Activated CD4-positive, alpha-beta T cell treated with anti-CD3 and anti-CD28 coated beads, Interleukin-2, amount 10 ng/mL, durations not matched to agents 24 days and 14 days (primary cell): Measurements from ENCODE around the gene ZNF610. TPM values are rescaled to one million over a fixed set of nuclear protein-coding genes. Genes with fewer than 3 reads are reported as not detected.
A peak's percentile ranks its signal among the peaks of the same experiment; 100 is the strongest.

ENCODE experiments used
- DNase-seq: peaks from one replicate; pipeline ENCODE4 v3.0.0; 2022
- H3K27ac Mint-ChIP-seq: one replicate; pipeline ENCODE4 v1.8.0; 2022; ENCODE audit warnings: mild to moderate bottlenecking, mixed read lengths
- H3K27me3 Mint-ChIP-seq: one replicate; pipeline ENCODE4 v1.8.0; 2022; ENCODE audit warnings: mixed read lengths
- H3K36me3 Mint-ChIP-seq: one replicate; pipeline ENCODE4 v1.8.0; 2022; ENCODE audit warnings: low read depth, mild to moderate bottlenecking, mixed read lengths
- H3K4me1 Mint-ChIP-seq: one replicate; pipeline ENCODE4 v1.8.0; 2021; ENCODE audit warnings: mixed read lengths
- H3K4me3 Mint-ChIP-seq: one replicate; pipeline ENCODE4 v1.8.0; 2022; ENCODE audit warnings: mild to moderate bottlenecking, moderate library complexity, mixed read lengths
- H3K9me3 Mint-ChIP-seq: one replicate; pipeline ENCODE4 v1.8.0; 2021; ENCODE audit warnings: mixed read lengths
- intact Hi-C: fragments of 100-400 bp; cut with micrococcal nuclease; formaldehyde crosslinking; loops from one replicate; pipeline ENCODE4 v1.15.1; 2023
- total RNA-seq: library from RNA; stranded (reverse); gene quantifications from 2 replicates; pipeline ENCODE4 v1.2.3, GENCODE V29; 2022

The ZNF610 gene
- total RNA-seq, 1 donor from 2014 or later = 0.12 TPM

GRCh38 chr19:52343548-52343947, 7.5 kb downstream of the ZNF610 start:
- H3K27ac Mint-ChIP-seq = no peak overlapping the region
- intact Hi-C loops = no loop called here
- peak; percentile 78 for DNase-seq
- no peaks in the 10 kb centered on the region for H3K4me1 Mint-ChIP-seq
- H3K27me3 Mint-ChIP-seq = no peaks in the 10 kb centered on the region
- peaks cover 3% of the 10 kb centered on the region for H3K36me3 Mint-ChIP-seq
- H3K9me3 Mint-ChIP-seq = peaks cover 7% of the 10 kb centered on the region
- H3K4me3 Mint-ChIP-seq = no peak overlapping the region

GRCh38 chr19:52345162-52345561, 9.1 kb downstream of the ZNF610 start:
- H3K36me3 Mint-ChIP-seq = peaks cover 6% of the 10 kb centered on the region
- H3K27me3 Mint-ChIP-seq = no peaks in the 10 kb centered on the region
- intact Hi-C loops = no loop called here
- no peak overlapping the region for H3K27ac Mint-ChIP-seq
- no peak overlapping the region for H3K4me3 Mint-ChIP-seq
- peaks cover 14% of the 10 kb centered on the region for H3K9me3 Mint-ChIP-seq
- DNase-seq = no peak
- no peaks in the 10 kb centered on the region for H3K4me1 Mint-ChIP-seq

DNA sequence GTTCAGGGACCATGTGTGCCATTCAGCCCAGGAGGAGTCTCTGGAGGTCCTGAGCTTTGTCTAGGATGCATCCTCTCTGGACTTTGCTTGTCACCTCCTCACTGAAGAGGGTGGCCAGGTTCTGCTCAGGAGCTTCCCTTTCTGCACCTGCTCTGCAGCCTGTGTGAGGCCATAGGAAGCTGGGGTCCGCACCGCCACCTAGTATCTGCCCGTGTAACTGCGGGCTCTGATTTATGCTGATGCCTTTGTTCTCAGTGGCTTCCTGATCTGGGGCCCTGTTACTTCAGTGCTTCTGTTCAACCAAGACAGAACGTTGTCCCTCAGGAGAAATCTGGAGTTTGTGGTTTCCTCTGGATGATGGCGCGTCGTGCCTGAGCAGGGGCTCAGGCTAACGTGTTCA, 15.5 kb downstream of the ZNF610 start:
- Mint-ChIP-seq H3K9me3 (peaks cover 29% of the 10 kb centered on the region), H3K27ac (no peak overlapping the region), H3K36me3 (peaks cover 16% of the 10 kb centered on the region), H3K27me3 (no peaks in the 10 kb centered on the region), H3K4me1 (no peaks in the 10 kb centered on the region), H3K4me3 (no peak overlapping the region)
- DNase-seq = no peak
- intact Hi-C loops = no loop called here

- Mint-ChIP-seq H3K4me1 (peaks cover 2% of the 10 kb centered on the region), H3K27ac (no peak overlapping the region), H3K36me3 (peaks cover 22% of the 10 kb centered on the region), H3K4me3 (no peak overlapping the region), H3K9me3 (peaks cover 24% of the 10 kb centered on the region), H3K27me3 (no peaks in the 10 kb centered on the region)
- intact Hi-C loops = no loop called here
- no peak for DNase-seq
These were observed 30.4 kb downstream of the ZNF610 start for GRCh38 chr19:52366414-52366824.

DNA sequence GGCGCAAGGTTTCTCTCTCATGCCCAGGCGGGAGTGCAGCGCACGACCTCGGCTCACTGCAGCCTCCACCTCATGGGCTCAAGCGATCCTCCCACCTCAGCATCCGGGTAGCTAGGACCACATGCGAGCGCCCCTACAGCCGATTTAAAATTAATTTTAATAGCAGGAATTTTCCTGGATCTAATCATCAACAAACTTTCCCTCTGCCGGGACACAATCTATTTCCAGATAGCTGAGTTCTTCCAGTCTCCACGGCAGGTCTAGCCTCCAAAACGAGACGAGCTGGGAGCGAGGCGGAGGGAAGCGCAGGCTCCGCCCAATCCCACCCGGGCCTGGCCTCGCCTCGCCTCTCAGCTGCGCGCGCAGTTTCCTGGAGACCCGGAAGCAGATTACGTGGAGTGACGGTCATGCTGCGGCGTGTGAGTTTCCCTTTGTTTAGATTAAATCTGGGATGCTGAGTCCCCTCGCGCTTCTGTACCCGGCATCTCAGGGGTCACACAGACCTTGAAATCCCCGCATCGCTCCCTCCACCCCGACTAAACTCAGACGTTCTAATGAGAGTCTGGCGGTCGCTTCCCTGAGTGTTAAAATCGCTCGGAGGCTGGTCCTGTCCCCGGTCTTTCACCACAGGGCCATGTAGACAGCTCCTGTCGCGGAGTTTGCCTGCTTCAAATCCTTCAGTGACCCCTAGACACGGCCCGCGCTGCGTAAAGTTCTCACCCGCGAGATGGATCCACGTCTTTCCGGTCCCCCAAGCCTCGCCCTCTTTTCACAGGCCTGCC, 33.7 kb downstream of the ZNF610 start, which contains the start of gene ZNF880:
Gene ZNF880 (plus strand): TSS at position 365 of the 782 bp plus-strand sequence. CDS start 43 bp downstream, at position 408.
- H3K4me3 Mint-ChIP-seq = peak within 1 kb of the TSS; percentile 90
- H3K27me3 Mint-ChIP-seq = no peaks in the 10 kb centered on the region
- peaks cover 2% of the 10 kb centered on the region for H3K4me1 Mint-ChIP-seq
- peaks cover 28% of the 10 kb centered on the region for H3K9me3 Mint-ChIP-seq
- DNase-seq = peak; percentile 96
- intact Hi-C loops = loop anchor here (1.0 kb wide), 1 partner anchor 28 kb away; the partner anchor contains the start of gene ZNF528
- peak within 1 kb of the TSS; percentile 94 for H3K27ac Mint-ChIP-seq
- H3K36me3 Mint-ChIP-seq = peaks cover 42% of the 10 kb centered on the region

DNA sequence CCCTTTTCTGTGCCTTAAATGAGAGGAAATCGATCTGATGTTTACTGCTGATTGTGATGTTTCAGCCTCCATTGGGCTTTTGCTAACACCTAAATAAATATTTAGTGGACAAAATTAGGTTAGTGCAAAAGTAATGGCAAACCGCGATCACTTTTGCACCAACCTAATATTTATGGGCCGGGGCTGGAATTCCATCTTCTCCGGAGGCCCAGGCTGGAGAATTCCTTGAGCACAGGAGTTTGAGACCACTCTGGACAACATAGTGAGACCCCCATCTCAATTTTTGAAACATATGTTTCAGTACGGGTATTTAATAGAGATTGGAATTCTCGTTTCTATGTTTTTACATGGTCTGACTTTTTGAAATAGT, 34.3 kb downstream of the ZNF610 start:
- Mint-ChIP-seq H3K4me1 (peaks cover 2% of the 10 kb centered on the region), H3K9me3 (peaks cover 27% of the 10 kb centered on the region), H3K27ac (peak overlapping the region; percentile 94), H3K36me3 (peaks cover 46% of the 10 kb centered on the region), H3K27me3 (no peaks in the 10 kb centered on the region), H3K4me3 (peak overlapping the region; percentile 90)
- DNase-seq = no peak
- intact Hi-C loops = loop anchor here (1.0 kb wide), 1 partner anchor 27 kb away; the partner anchor contains the start of gene ZNF528

- Mint-ChIP-seq H3K4me3 (no peak overlapping the region), H3K36me3 (peaks cover 19% of the 10 kb centered on the region), H3K4me1 (no peaks in the 10 kb centered on the region), H3K27ac (no peak overlapping the region), H3K9me3 (peaks cover 37% of the 10 kb centered on the region), H3K27me3 (no peaks in the 10 kb centered on the region)
- intact Hi-C loops = no loop called here
- DNase-seq = no peak
These were observed 55.1 kb downstream of the ZNF610 start for GRCh38 chr19:52391135-52391534.

DNA sequence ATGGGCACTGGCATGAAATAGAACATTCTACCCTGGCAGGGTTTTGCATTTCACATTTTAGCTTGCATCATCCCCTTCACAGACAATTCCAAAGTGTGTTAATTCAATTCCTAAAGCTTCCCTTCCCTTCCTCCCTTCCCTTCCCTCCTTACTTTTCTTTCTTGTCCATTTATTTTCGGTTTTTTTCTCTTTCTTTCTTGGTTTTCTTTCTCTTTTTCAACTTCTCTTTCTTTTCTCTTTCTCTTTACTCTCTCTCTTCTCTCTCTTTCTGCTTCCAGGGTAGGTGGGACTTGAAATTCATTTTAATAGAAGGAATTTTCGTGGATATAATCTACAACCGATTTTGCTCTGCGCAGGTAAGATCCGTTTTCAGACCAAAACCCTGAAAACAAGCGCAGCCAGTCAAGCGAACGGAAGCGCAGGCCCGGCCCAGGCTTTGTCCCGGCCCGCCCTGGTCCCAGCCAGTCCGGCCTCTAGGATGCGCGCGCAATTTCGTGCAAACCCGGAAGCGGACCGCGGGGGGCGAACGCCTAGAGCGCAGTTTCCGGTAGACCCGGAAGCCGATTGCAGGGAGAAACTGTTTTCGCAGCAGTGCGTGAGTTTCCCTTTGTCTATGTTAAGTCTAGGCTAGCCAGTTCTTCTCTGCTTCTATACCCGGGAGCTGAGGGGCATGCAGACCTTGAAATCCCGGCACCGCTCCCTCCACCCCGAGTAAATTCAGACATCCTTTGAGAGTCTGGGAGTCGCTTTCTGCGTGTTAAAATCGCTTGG, 61.5 kb downstream of the ZNF610 start, which contains the start of gene ZNF528:
Gene ZNF528 (plus strand): TSS at position 540 of the 771 bp plus-strand sequence. CDS start 4,165 bp downstream, outside the sequence.
- Mint-ChIP-seq H3K4me3 (peak within 1 kb of the TSS; percentile 92), H3K36me3 (peaks cover 56% of the 10 kb centered on the region), H3K27me3 (no peaks in the 10 kb centered on the region), H3K27ac (peak within 1 kb of the TSS; percentile 85), H3K9me3 (peaks cover 46% of the 10 kb centered on the region), H3K4me1 (peaks cover 16% of the 10 kb centered on the region)
- intact Hi-C loops = loop anchor here (1.0 kb wide), 2 partner anchors 27 to 241 kb away; partner anchors contain the start of gene ZNF83
- peak; percentile 97 for DNase-seq

DNA sequence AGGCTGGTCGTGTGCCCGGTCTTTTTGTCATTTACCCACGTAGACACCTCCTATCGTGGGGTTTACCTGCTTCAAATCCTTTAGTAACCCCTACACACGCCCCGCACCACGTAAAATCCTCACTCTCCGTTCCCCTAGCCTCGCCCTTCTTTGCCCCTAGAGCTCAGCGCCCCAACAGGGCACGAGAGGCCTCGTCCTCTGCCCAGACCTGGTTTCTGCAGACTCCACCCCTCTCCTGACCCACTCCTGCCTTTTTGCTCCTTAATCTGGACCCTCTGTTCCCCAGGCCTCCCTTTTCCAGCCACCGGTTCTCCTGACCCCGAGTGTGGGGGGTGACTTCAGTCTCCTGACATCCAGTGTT, 62.0 kb downstream of the ZNF610 start:
- H3K4me1 Mint-ChIP-seq = peaks cover 16% of the 10 kb centered on the region
- intact Hi-C loops = no loop called here
- H3K9me3 Mint-ChIP-seq = peaks cover 46% of the 10 kb centered on the region
- peak overlapping the region; percentile 85 for H3K27ac Mint-ChIP-seq
- H3K27me3 Mint-ChIP-seq = no peaks in the 10 kb centered on the region
- DNase-seq = no peak
- H3K4me3 Mint-ChIP-seq = peak overlapping the region; percentile 92
- peaks cover 56% of the 10 kb centered on the region for H3K36me3 Mint-ChIP-seq

GRCh38 chr19:52410276-52410675, 74.2 kb downstream of the ZNF610 start:
- H3K4me3 Mint-ChIP-seq = no peak overlapping the region
- DNase-seq = no peak
- no peaks in the 10 kb centered on the region for H3K4me1 Mint-ChIP-seq
- H3K36me3 Mint-ChIP-seq = peaks cover 56% of the 10 kb centered on the region
- intact Hi-C loops = no loop called here
- no peak overlapping the region for H3K27ac Mint-ChIP-seq
- H3K27me3 Mint-ChIP-seq = no peaks in the 10 kb centered on the region
- peaks cover 13% of the 10 kb centered on the region for H3K9me3 Mint-ChIP-seq

DNA sequence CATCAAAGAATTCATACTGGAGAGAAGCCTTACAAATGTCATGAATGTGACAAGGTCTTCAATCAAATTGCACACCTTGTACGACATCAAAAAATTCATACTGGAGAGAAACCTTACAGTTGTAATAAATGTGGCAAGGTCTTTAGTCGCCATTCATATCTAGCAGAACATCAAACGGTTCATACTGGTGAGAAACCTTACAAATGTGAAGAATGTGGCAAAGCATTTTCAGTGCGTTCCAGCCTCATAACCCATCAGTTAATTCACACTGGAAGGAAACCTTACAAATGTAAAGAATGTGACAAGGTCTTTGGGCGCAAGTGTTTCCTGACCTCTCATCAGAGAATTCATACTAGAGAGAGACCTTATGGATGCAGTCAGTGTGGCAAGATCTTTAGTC, 79.7 kb downstream of the ZNF610 start:
- DNase-seq = no peak
- intact Hi-C loops = no loop called here
- Mint-ChIP-seq H3K9me3 (peaks cover 37% of the 10 kb centered on the region), H3K27ac (no peak overlapping the region), H3K4me1 (no peaks in the 10 kb centered on the region), H3K36me3 (peaks cover 11% of the 10 kb centered on the region), H3K27me3 (no peaks in the 10 kb centered on the region), H3K4me3 (no peak overlapping the region)
